LNCAP (cell line): ENCODE measurements around the gene TYK2.

Experiments
- TF ChIP-seq, protein P1 (sequence below): fragments of 450-650 bp; IDR thresholded peaks from 2 replicates; pipeline ENCODE4 v1.5.1; 2017; ENCODE audit warnings: mild to moderate bottlenecking

TYK2 gene

DNA sequence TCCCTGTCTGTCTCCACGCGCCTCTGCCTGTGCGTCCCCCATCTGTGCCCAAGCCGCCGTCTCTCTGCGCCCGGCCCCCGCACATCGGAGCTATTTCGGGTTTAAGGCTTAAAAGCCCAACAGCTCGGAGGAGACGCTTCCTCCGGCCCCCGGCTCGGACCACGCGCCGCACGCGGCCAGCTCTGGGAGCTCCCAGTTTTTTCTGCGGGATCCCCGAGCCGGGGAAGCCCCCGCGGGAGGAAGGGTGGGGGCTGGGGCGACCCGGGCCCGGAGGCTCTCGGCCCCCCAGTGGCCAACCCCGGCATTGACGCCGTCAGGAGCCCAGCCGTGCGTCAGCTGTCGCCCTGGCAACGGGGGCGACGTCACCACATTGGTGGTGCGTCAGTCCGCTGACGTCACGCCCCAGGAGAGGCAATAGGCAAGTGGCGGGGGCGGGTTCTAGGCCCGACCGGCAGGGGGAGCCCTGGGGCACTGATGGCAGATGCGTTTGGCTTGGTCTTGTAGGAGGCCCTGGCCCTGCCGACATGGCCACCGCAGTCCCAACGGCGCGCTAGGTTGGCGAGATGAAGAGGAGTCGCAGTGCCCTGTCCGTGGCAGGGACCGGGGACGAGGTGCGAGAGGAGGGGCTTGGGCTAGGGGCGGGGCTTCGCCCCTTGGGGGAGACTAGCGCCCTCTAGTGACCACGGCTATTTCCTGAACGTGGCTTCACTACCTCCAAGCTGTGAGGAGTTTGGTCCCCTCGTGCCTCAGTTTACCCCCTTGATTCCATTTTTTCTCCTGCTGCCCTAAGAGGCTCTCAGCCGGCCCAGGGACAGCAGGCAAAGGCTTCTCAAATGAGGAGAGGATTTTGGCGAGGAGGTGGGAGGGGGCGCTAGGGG is 36.2 kb upstream of the TYK2 start:
- TF ChIP-seq, protein P1, sequence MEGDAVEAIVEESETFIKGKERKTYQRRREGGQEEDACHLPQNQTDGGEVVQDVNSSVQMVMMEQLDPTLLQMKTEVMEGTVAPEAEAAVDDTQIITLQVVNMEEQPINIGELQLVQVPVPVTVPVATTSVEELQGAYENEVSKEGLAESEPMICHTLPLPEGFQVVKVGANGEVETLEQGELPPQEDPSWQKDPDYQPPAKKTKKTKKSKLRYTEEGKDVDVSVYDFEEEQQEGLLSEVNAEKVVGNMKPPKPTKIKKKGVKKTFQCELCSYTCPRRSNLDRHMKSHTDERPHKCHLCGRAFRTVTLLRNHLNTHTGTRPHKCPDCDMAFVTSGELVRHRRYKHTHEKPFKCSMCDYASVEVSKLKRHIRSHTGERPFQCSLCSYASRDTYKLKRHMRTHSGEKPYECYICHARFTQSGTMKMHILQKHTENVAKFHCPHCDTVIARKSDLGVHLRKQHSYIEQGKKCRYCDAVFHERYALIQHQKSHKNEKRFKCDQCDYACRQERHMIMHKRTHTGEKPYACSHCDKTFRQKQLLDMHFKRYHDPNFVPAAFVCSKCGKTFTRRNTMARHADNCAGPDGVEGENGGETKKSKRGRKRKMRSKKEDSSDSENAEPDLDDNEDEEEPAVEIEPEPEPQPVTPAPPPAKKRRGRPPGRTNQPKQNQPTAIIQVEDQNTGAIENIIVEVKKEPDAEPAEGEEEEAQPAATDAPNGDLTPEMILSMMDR: peak; percentile 86

DNA sequence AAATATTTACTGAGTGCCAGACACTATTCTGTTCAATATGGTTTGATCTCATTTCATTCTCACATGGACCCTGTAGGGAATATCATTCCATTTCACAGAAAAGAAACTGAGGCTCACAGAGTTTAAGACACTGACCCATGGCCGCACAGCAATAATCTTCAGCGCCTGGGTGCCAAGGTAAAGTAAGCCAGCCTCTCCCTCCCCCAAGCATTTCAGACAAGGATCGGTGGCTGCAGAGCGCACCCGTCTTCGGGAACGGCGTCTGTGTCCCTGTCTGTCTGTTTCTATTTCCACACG is 35.7 kb upstream of the TYK2 start:
- TF ChIP-seq, protein P1: no peak

DNA sequence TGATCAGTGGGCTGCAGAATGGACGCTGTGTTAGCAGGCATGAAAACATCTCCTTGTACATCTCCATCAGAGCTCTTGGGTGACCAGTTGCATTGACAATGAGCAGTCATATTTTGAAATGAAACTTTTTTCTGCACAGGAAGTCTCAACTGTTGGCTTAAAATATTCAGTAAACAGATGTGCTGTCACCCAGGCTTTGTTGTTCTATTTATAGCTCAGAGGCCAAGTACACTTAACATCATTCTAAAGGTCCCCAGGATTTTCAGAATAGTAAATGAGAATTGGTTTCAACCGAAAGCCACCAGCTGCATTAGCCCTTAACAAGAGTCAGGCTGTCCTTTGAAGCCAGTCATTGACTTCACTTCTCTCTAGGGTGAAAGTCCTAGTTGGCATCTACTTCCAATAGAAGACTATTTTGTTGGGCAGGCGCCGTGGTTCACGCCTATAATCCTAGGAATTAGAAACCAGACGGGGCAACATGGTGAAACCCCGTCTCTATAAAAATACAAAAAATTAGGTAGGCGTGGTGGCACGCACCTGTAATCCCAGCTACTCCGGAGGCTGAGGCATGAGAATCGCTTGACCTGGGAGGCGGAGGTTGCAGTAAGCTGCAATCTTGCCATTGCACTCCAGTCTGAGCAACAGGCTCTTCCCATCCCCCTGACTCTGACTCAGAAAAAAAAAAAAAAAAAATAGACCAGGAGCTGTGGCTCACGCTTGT is 32.0 kb upstream of the TYK2 start:
- TF ChIP-seq, protein P1: no peak

DNA sequence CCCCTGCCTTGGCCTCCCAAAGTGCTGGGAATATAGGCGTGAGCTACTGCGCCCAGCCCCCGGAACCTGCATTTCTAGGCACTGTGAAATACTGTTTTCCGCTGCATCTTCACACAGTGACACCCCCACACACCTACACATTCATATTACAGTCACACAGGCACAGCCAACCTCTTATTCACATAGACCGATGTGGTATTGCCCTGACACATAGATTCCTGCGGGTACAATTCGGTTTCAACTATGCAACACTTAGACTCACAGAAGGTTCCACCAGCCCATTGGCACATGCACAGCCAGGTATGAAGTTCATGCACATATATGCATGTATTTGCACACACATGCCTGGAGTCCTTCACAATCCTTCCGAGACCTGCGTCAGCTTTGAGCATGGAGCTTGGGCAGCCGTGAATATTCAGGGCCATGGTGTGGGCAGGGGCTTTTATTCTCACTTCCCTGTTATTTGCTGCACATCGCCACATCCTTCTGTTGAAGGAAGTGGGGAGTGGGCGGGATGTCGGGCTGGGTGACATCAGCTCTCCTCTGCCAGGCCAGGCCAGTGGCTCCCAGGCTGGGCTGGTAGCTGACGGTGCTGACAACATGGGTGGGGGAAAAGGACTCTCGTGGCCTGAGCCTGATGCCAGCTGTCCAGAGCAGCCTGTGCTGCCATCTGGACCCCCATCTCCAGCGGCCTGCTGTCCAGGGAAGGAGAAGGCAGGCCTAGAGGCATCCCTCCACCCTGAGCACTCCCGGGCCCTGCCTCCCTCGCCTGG is 28.3 kb upstream of the TYK2 start:
- TF ChIP-seq, protein P1: no peak

DNA sequence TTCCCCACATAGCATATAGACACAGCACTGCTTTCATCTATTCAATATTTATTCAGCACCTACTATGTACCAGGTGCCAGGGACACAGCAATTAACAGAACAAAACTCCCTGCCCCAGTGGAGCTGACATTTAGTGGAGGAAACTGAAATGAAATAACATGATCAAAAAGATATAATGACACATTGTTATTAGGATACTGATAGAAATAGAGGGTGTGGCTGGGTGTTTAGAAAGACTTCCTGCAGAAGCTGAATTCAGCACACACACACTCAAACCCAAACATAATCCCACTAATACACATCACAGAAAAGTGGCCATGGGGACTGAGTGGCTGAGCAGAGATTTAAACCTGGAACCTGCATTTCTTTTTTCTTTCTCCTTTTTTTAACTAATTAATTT is 26.7 kb upstream of the TYK2 start:
- TF ChIP-seq, protein P1: no peak

DNA sequence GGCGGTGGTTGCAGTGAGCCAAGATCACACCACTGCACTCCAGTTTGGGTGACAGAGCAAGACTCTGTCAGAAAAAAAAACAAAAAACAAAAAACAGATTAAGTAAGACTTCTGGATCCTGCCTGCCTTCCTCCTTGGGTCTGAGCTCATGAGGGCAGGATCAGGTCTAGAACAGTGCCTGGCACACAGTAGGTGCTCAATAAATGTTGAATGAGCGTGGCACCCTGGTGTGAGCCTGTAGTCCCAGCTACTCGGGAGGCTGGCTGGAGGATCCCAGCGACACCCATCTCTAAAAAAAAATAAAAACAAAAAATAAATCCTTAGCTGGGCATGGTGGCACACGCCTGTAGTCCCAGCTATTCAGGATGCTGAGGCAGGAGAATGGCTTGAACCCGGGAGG is 25.8 kb upstream of the TYK2 start:
- TF ChIP-seq, protein P1: no peak

DNA sequence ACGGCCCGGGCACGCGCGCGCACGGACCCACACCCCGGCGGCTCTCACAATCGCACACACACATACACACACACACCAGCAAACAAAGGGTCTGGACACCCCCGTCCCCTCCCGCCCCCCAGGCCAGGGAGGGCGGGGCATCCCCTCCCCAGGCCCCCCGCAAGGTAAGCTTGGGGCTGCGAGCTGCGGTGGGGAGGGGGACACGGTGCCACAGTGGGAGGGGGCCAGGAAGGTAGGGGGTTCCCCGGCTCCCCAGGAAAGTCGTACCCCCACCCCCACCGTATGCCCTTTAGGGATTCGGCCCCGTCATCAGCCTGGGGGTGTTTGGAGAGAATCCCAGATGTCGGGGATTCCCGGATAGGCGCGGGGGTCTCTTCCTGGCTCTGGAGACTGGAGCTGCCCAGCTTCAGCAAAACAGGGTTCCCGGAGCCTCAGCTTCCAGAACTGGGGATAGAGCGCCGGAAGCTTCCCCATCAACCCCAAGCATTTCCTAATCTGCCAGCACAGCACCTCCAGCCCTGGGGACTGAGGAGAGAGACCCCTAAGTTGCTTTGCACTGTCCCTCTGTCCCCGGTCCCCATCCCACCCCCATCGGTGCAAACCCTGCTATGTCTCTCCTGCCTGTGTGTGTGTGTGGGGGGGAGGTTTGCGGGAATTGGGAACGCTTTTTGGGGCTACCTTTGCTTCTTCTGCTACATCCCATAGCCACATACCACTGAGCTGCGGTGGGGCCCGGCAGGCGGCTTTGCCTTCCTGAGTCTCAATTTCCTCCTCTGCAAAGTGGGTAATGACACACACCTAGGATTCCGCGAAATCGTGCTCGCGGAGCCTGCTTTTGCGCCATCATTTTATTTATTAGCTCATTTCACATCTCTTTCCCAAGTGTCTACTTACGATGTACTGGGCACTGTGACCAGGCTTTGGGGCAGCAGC is 24.8 kb upstream of the TYK2 start:
- TF ChIP-seq, protein P1: no peak
